Measurements from ENCODE around the gene KLF7. TPM values are rescaled to one million over a fixed set of nuclear protein-coding genes. Genes with fewer than 3 reads are reported as not detected.

Gene KLF7
- total RNA-seq, 1 experiment from 2014 or later: 32.2 TPM

DNA sequence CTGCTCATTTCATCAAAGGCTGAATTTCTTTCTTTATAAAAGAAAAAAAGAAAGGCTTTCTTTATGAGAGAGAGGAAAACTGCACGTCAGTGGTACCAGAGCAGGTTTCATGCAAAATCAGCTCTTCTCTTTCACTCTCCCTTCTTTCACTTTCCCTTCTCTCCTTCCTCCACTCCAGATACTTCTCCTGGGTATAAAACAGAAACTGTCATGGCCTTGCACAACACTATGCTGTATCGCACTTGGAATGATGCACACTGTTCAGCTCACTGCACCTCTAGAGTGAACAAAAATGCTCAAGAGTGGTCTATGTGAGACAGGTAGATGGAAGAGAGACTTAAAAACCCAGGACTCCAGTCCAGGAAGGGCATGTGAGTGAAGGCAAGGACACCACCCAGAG lies 73.8 kb downstream of the KLF7 start:
- Histone ChIP-seq H3K14ac (ENCODE audit: insufficient read depth, low read length) (no peak overlapping the region), H3K4me1 (ENCODE audit: insufficient read depth, low read length) (peaks cover 25% of the 10 kb centered on the region), H3T11ph (ENCODE audit: low read length) (no peak overlapping the region), H4K20me1 (ENCODE audit: control insufficient read depth, insufficient read depth, insufficient read length) (no peaks in the 10 kb centered on the region), H3K27ac (ENCODE audit: insufficient read length, low read depth, low read length) (no peak overlapping the region), H2AFZ (ENCODE audit: low read length) (no peak overlapping the region), H3K18ac (ENCODE audit: insufficient read length, low read depth, low read length) (no peak overlapping the region), H2BK12ac (ENCODE audit: insufficient read length, low read depth, low read length) (no peak overlapping the region), H3K79me2 (ENCODE audit: insufficient read depth, low read length) (peaks cover 3% of the 10 kb centered on the region; the same call in 1 of the 2 replicates), H2BK15ac (ENCODE audit: low read depth, low read length) (no peak overlapping the region), H2AK5ac (ENCODE audit: insufficient read length, low read length) (no peak overlapping the region), H3K23ac (ENCODE audit: insufficient read length, low read depth, low read length) (no peak overlapping the region), H3K23me2 (ENCODE audit: insufficient read length, low read depth, low read length, poor library complexity, severe bottlenecking) (no peaks in the 10 kb centered on the region), H4K91ac (ENCODE audit: insufficient read length, low read depth, low read length) (no peak overlapping the region), H3K27me3 (ENCODE audit: insufficient read depth, low read length) (no peaks in the 10 kb centered on the region), H2BK5ac (ENCODE audit: insufficient read length, low read length) (no peak overlapping the region), H2BK120ac (ENCODE audit: low read depth, low read length, poor library complexity, severe bottlenecking) (no peak overlapping the region), H3K9ac (ENCODE audit: extremely low read depth, insufficient read length, low read length) (no peak overlapping the region), H2BK20ac (ENCODE audit: low read depth, low read length, poor library complexity, severe bottlenecking) (no peak overlapping the region), H3K9me3 (ENCODE audit: control insufficient read depth, low read depth, low read length) (no peaks in the 10 kb centered on the region), H3K4ac (ENCODE audit: low read depth, low read length) (no peak overlapping the region), H4K5ac (ENCODE audit: insufficient read length, low read depth, low read length) (no peak overlapping the region), H4K8ac (replicated peaks; ENCODE audit: insufficient read length, low read depth, low read length) (no peak overlapping the region), H3K4me2 (ENCODE audit: insufficient read depth, insufficient read length, low read length) (no peak overlapping the region), H3K56ac (ENCODE audit: insufficient read length, low read depth, low read length) (no peak overlapping the region), H3K79me1 (ENCODE audit: insufficient read depth, low read depth, low read length, poor library complexity, severe bottlenecking) (no peaks in the 10 kb centered on the region)
- no peak overlapping the region for H3K4me3 Mint-ChIP-seq
- peak overlapping the region; percentile 1 to 93 (median 41); a peak in 6 of 7 replicates for H3K27ac Mint-ChIP-seq
- H3K4me1 Mint-ChIP-seq: peaks cover 69 to 79% of the 10 kb centered on the region in 2 experiments
- no peak for TF ChIP-seq CTCF (conservative IDR thresholded peaks at IDR 0.05)
- no peaks in the 10 kb centered on the region for H3K9me3 Mint-ChIP-seq
- no CpG with 5 or more reads among the region's 2 CpGs for WGBS (ENCODE audit: extremely low coverage, insufficient read length, low lambda C conversion rate)
- H3K27me3 Mint-ChIP-seq (ENCODE audit: low read depth): no peaks in the 10 kb centered on the region
- DNase-seq: no peak
- H3K36me3 Mint-ChIP-seq (ENCODE audit: insufficient read depth in 1 of 3, low read depth in 3 of 3): peaks cover 2 to 7% (median 5%) of the 10 kb centered on the region in 3 experiments; a peak in 4 of 7 replicates
